HEK293 (cell line): ENCODE results near the gene EDEM2.
"Not testable (repeated sequence)": the region's sequence is repeated elsewhere in the genome, so short reads cannot be mapped to it uniquely, and the experiment has no call there.

ENCODE experiments used
- CTCF ChIA-PET: fragments of 350-600 bp; formaldehyde crosslinking; extraction: SDS; loops from one replicate; lab custom pipeline; 2021; ENCODE audit warnings: antibody characterized with exemption; lab: Yijun Ruan, JAX
- POLR2A ChIA-PET: fragments of 300-600 bp; formaldehyde crosslinking; extraction: SDS; loops from one replicate; lab custom pipeline; 2020; ENCODE audit warnings: antibody characterized with exemption, inconsistent platforms; lab: Yijun Ruan, JAX
- H3K27ac ChIP-seq: fragments of 200-500 bp; sonication (Bioruptor generic); 2 replicates; pipeline ENCODE4 v1.5.1; 2014; ENCODE audit warnings: low read depth, low read length, control low read depth, inconsistent platforms; ENCODE audit errors: extremely low read depth
- H3K36me3 ChIP-seq, 2 experiments: fragments of 200-500 bp in 1 of 2; sonication (Bioruptor generic) in 1 of 2; 1 replicate in 1 of 2; 2 replicates in 1 of 2; pipeline ENCODE4 v1.5.1; 2014 to 2017; ENCODE audit warnings: inconsistent platforms in 2 of 2, low read length in 2 of 2; ENCODE audit not compliant: control insufficient read depth in 2 of 2, insufficient read depth in 1 of 2
- H3K4me1 ChIP-seq: fragments of 200-500 bp; sonication (Bioruptor generic); 2 replicates; pipeline ENCODE4 v1.5.1; 2014; ENCODE audit warnings: mild to moderate bottlenecking, low read length, inconsistent platforms; ENCODE audit not compliant: control insufficient read depth, insufficient read depth
- H3K4me3 ChIP-seq: 2 replicates; pipeline ENCODE4 v1.5.1; 2011; ENCODE audit warnings: low read depth, mild to moderate bottlenecking, control low read depth, low read length, moderate library complexity
- H3K9me3 ChIP-seq: fragments of 200-500 bp; sonication (Bioruptor generic); 2 replicates; pipeline ENCODE4 v1.5.1; 2014; ENCODE audit warnings: low read depth, low read length, inconsistent platforms; ENCODE audit not compliant: control insufficient read depth, insufficient read depth
- CTCF ChIP-seq: fragments of 450-650 bp; formaldehyde crosslinking; IDR thresholded peaks from 2 replicates; pipeline ENCODE4 v1.5.1; 2016; ENCODE audit warnings: missing biosample characterization, missing genetic modification characterization
- GLI2 ChIP-seq: fragments of 450-650 bp; formaldehyde crosslinking; IDR thresholded peaks from 2 replicates; pipeline ENCODE4; 2017; ENCODE audit warnings: missing biosample characterization, missing genetic modification characterization, low read depth, borderline replicate concordance
- PRDM6 ChIP-seq: fragments of 450-650 bp; formaldehyde crosslinking; IDR thresholded peaks from 2 replicates; pipeline ENCODE4 v1.5.1; 2017; ENCODE audit warnings: missing biosample characterization, missing genetic modification characterization
- SETDB1 ChIP-seq: IDR thresholded peaks from one replicate; pipeline ENCODE4 v1.6.1; 2017; ENCODE audit warnings: mild to moderate bottlenecking, low read length, moderate library complexity, mixed read lengths; ENCODE audit not compliant: insufficient read length
- ZFP3 ChIP-seq: fragments of 450-650 bp; formaldehyde crosslinking; IDR thresholded peaks from 2 replicates; pipeline ENCODE4 v1.5.1; 2016; ENCODE audit warnings: low read depth, missing biosample characterization, missing genetic modification characterization
- ZNF146 ChIP-seq: fragments of 450-650 bp; formaldehyde crosslinking; IDR thresholded peaks from 2 replicates; pipeline ENCODE4 v1.5.1; 2016; ENCODE audit warnings: missing biosample characterization, missing genetic modification characterization
- ZNF18 ChIP-seq: fragments of 450-650 bp; formaldehyde crosslinking; IDR thresholded peaks from 2 replicates; pipeline ENCODE4 v1.5.1; 2016; ENCODE audit warnings: missing biosample characterization, missing genetic modification characterization
- ZNF184 ChIP-seq: fragments of 450-650 bp; IDR thresholded peaks from 2 replicates; pipeline ENCODE4 v1.5.1; 2018; ENCODE audit warnings: missing biosample characterization, mild to moderate bottlenecking, missing genetic modification characterization
- ZNF394 ChIP-seq: fragments of 450-650 bp; formaldehyde crosslinking; IDR thresholded peaks from 2 replicates; pipeline ENCODE4 v1.5.1; 2016; ENCODE audit warnings: missing biosample characterization, missing genetic modification characterization, mild to moderate bottlenecking, moderate library complexity, borderline replicate concordance
- ZNF529 ChIP-seq: fragments of 450-650 bp; formaldehyde crosslinking; IDR thresholded peaks from 2 replicates; pipeline ENCODE4 v1.5.1; 2017; ENCODE audit warnings: missing genetic modification characterization, missing biosample characterization; ENCODE audit not compliant: insufficient replicate concordance
- ZNF558 ChIP-seq: fragments of 450-650 bp; formaldehyde crosslinking; IDR thresholded peaks from 2 replicates; pipeline ENCODE4 v1.5.1; 2016; ENCODE audit warnings: missing biosample characterization, missing genetic modification characterization
- ZNF626 ChIP-seq: fragments of 450-650 bp; sonication (Bioruptor Pico); formaldehyde crosslinking; IDR thresholded peaks from 2 replicates; pipeline ENCODE4 v1.5.1; 2018; ENCODE audit warnings: missing biosample characterization, missing genetic modification characterization, inconsistent platforms
- ZNF639 ChIP-seq: fragments of 450-650 bp; formaldehyde crosslinking; IDR thresholded peaks from 2 replicates; pipeline ENCODE4 v1.5.1; 2016; ENCODE audit warnings: missing biosample characterization, missing genetic modification characterization

The EDEM2 gene

GRCh38 chr20:35196313-35196712 is 49.2 kb upstream of the EDEM2 start:
- no peak overlapping the region for H3K4me3 ChIP-seq
- no peak overlapping the region for H3K27ac ChIP-seq
- H3K9me3 ChIP-seq: no peaks in the 10 kb centered on the region
- H3K4me1 ChIP-seq: no peaks in the 10 kb centered on the region
- ChIA-PET CTCF (interaction anchor here (0.6 to 1.1 kb wide), 4 partner anchors 10 to 240 kb away, joined by 3 to 5 read pairs (median 3); no protein-coding TSS in a partner anchor), POLR2A (interaction anchor here (0.7 kb wide), 1 partner anchor 28 kb away, joined by 3 read pairs; no protein-coding TSS in a partner anchor)
- TF ChIP-seq ZNF529 (peak; percentile 66), ZNF18 (tag by site-specific recombination) (no peak), PRDM6 (no peak), ZFP3 (tag by site-specific recombination) (no peak), ZNF394 (tag by site-specific recombination) (no peak), ZNF184 (tag by site-specific recombination) (0 out of 2 replicates have a peak, but pooled peaks have one; percentile 43), ZNF639 (tag by site-specific recombination) (no peak), CTCF (tag by site-specific recombination) (no peak), ZNF626 (peak; percentile 73; the same call in 1 of the 2 replicates), ZNF146 (tag by site-specific recombination) (no peak), SETDB1 (peak; percentile 86), GLI2 (tag by site-specific recombination) (no peak), ZNF558 (tag by site-specific recombination) (peak; percentile 58; the same call in 1 of the 2 replicates)
- no peaks in the 10 kb centered on the region for H3K36me3 ChIP-seq

GRCh38 chr20:35193031-35193791 is 46.1 kb upstream of the EDEM2 start:
- not testable (repeated sequence) for H3K9me3 ChIP-seq, H3K4me3 ChIP-seq, H3K27ac ChIP-seq, H3K4me1 ChIP-seq, H3K36me3 ChIP-seq
- ChIA-PET CTCF (interaction anchor here (0.6 to 2.2 kb wide), 6 partner anchors 11 to 878 kb away, joined by 3 to 13 read pairs (median 6); no protein-coding TSS in a partner anchor), POLR2A (interaction anchor here (0.6 kb wide), 1 partner anchor 14 kb away, joined by 8 read pairs; no protein-coding TSS in a partner anchor)
